IMR-90 (cell line): Measurements from ENCODE around the gene PRIMA1. TPM values are rescaled to one million over a fixed set of nuclear protein-coding genes. Genes with fewer than 3 reads are reported as not detected.

Experiments
- ATAC-seq: fragments of 200-7000 bp; cut with Tn5 transposase; 2 replicates; pipeline ENCODE4 v1.9.1; 2020; ENCODE audit warnings: low read depth, mild to moderate bottlenecking, moderate library complexity
- BruUV-seq: library from RNA; stranded (reverse); fragments of 400-500 nt; replicated peaks from 2 replicates; lab custom pipeline; 2021; lab: Mats Ljungman, UMichigan
- CTCF ChIA-PET: fragments of 300-600 bp; formaldehyde crosslinking; extraction: SDS; loops from one replicate; lab custom pipeline; 2021; ENCODE audit warnings: antibody characterized with exemption; lab: Yijun Ruan, JAX
- POLR2A ChIA-PET: fragments of 300-600 bp; sonication (Branson Sonifier 250); formaldehyde crosslinking; loops from one replicate; lab custom pipeline; 2022; ENCODE audit warnings: antibody characterized with exemption; ENCODE audit not compliant: unreplicated experiment; lab: Charles Lee
- DNase-seq: peaks from one replicate; pipeline ENCODE4 v3.0.0; 2013
- H2AFZ ChIP-seq: replicated peaks from 2 replicates; pipeline ENCODE3; 2013; ENCODE audit warnings: low read length, mild to moderate bottlenecking; ENCODE audit not compliant: poor library complexity
- H2AK5ac ChIP-seq: 2 replicates; pipeline ENCODE4 v1.6.1; 2013; ENCODE audit warnings: low read depth, low read length, inconsistent platforms
- H2AK9ac ChIP-seq: replicated peaks from 2 replicates; pipeline ENCODE3; 2013; ENCODE audit warnings: mild to moderate bottlenecking, low read depth, low read length, moderate library complexity; ENCODE audit not compliant: poor library complexity
- H2BK120ac ChIP-seq: 2 replicates; pipeline ENCODE4 v1.6.1; 2013; ENCODE audit warnings: low read depth, low read length, inconsistent platforms
- H2BK15ac ChIP-seq: 3 replicates; pipeline ENCODE4 v1.6.1; 2013; ENCODE audit warnings: low read depth, low read length, inconsistent platforms
- H2BK20ac ChIP-seq: 2 replicates; pipeline ENCODE4 v1.6.1; 2013; ENCODE audit warnings: low read depth, mild to moderate bottlenecking, inconsistent platforms, low read length, moderate library complexity
- H2BK5ac ChIP-seq: 2 replicates; pipeline ENCODE4 v1.6.1; 2013; ENCODE audit warnings: mild to moderate bottlenecking, low read depth, low read length, inconsistent platforms; ENCODE audit not compliant: poor library complexity, severe bottlenecking
- H3K14ac ChIP-seq: replicated peaks from 2 replicates; pipeline ENCODE4 v1.6.1; 2013; ENCODE audit warnings: low read depth, low read length, inconsistent platforms
- H3K18ac ChIP-seq: 2 replicates; pipeline ENCODE4 v1.6.1; 2013; ENCODE audit warnings: low read depth, low read length, control low read depth
- H3K23ac ChIP-seq: 2 replicates; pipeline ENCODE4 v1.6.1; 2013; ENCODE audit warnings: low read depth, low read length, inconsistent platforms
- H3K27ac ChIP-seq: 2 replicates; pipeline ENCODE4 v1.5.1; 2013; ENCODE audit warnings: mild to moderate bottlenecking, control low read depth, low read length; ENCODE audit not compliant: insufficient read depth
- H3K27me3 ChIP-seq: 2 replicates; pipeline ENCODE4 v1.6.1; 2013; ENCODE audit warnings: low read length; ENCODE audit not compliant: control insufficient read depth, insufficient read depth
- H3K36me3 ChIP-seq: 2 replicates; pipeline ENCODE4 v1.6.1; 2013; ENCODE audit warnings: low read length, mixed read lengths; ENCODE audit not compliant: control insufficient read depth, insufficient read depth
- H3K4ac ChIP-seq: 2 replicates; pipeline ENCODE4 v1.6.1; 2013; ENCODE audit warnings: low read depth, low read length, inconsistent platforms
- H3K4me1 ChIP-seq: 2 replicates; pipeline ENCODE4 v1.6.1; 2013; ENCODE audit warnings: low read length, mixed read lengths; ENCODE audit not compliant: control insufficient read depth, insufficient read depth
- H3K4me2 ChIP-seq: 2 replicates; pipeline ENCODE4 v1.6.1; 2013; ENCODE audit warnings: low read depth, mild to moderate bottlenecking, control low read depth, low read length, moderate library complexity
- H3K4me3 ChIP-seq: 2 replicates; pipeline ENCODE4 v1.5.1; 2013; ENCODE audit warnings: low read depth, mild to moderate bottlenecking, control low read depth, low read length, moderate library complexity; ENCODE audit not compliant: insufficient read depth
- H3K56ac ChIP-seq: 2 replicates; pipeline ENCODE4 v1.6.1; 2013; ENCODE audit warnings: low read length, inconsistent platforms; ENCODE audit not compliant: insufficient read depth; ENCODE audit errors: extremely low read depth
- H3K79me1 ChIP-seq, 2 experiments: 2 replicates each; pipeline ENCODE4 v1.6.1; 2013; ENCODE audit warnings: low read length in 2 of 2, inconsistent platforms in 1 of 2, low read depth in 1 of 2
- H3K9ac ChIP-seq: 2 replicates; pipeline ENCODE4 v1.6.1; 2013; ENCODE audit warnings: low read depth, low read length, control low read depth
- H3K9me1 ChIP-seq: 2 replicates; pipeline ENCODE4 v1.6.1; 2013; ENCODE audit warnings: low read length, inconsistent platforms; ENCODE audit not compliant: insufficient read depth
- H3K9me3 ChIP-seq: 2 replicates; pipeline ENCODE4 v1.6.1; 2013; ENCODE audit warnings: low read length; ENCODE audit not compliant: control insufficient read depth, insufficient read depth
- H4K20me1 ChIP-seq: 2 replicates; pipeline ENCODE4 v1.6.1; 2013; ENCODE audit warnings: low read length, inconsistent platforms; ENCODE audit not compliant: insufficient read depth
- H4K5ac ChIP-seq: 2 replicates; pipeline ENCODE4 v1.6.1; 2013; ENCODE audit warnings: mild to moderate bottlenecking, low read depth, low read length, control low read depth
- H4K8ac ChIP-seq, 2 experiments: 2 replicates each; pipeline ENCODE4 v1.6.1; 2013; ENCODE audit warnings: low read depth in 2 of 2, low read length in 2 of 2, control low read depth in 1 of 2, inconsistent platforms in 1 of 2
- H4K91ac ChIP-seq: 2 replicates; pipeline ENCODE4 v1.6.1; 2013; ENCODE audit warnings: low read depth, low read length, inconsistent platforms; ENCODE audit not compliant: insufficient read depth
- FOS ChIP-seq: fragments of 150-350 bp; IDR thresholded peaks from 2 replicates; pipeline ENCODE4 v1.6.1; 2016; ENCODE audit warnings: low read depth, low read length
- MAFK ChIP-seq: IDR thresholded peaks from 2 replicates; pipeline ENCODE4 v1.6.1; 2012; ENCODE audit warnings: low read depth, low read length, improper control_type of control experiment
- MAZ ChIP-seq: IDR thresholded peaks from 2 replicates; pipeline ENCODE4 v1.6.1; 2012; ENCODE audit warnings: low read depth, mild to moderate bottlenecking, low read length, improper control_type of control experiment, moderate library complexity, borderline replicate concordance
- NFE2L2 ChIP-seq: fragments of 150-350 bp; IDR thresholded peaks from 2 replicates; pipeline ENCODE4 v1.6.1; 2016; ENCODE audit warnings: low read depth, mild to moderate bottlenecking, low read length
- RCOR1 ChIP-seq: IDR thresholded peaks from 2 replicates; pipeline ENCODE4 v1.6.1; 2012; ENCODE audit warnings: mild to moderate bottlenecking, low read length, improper control_type of control experiment; ENCODE audit not compliant: insufficient replicate concordance
- WGBS, 2 experiments: methylation state at CpG; one replicate each; pipeline versions ENCODE4 v1.1.5 to v1.1.7; 2013; ENCODE audit warnings: missing lambda C conversion rate in 2 of 2; ENCODE audit not compliant: insufficient read length in 1 of 2; ENCODE audit errors: extremely low coverage in 2 of 2; 5-methylcytosine and 5-hydroxymethylcytosine counted together
- dilution Hi-C: fragments of 300-500 bp; cut with HindIII; formaldehyde crosslinking; loops from one replicate; pipeline ENCODE4 v1.14.3; 2018; ENCODE audit warnings: low sequenced_read_pairs; ENCODE audit not compliant: unreplicated experiment
- in situ Hi-C: fragments of 300-500 bp; cut with MboI; formaldehyde crosslinking; loops from 3 replicates; pipeline ENCODE4 v1.14.3; 2019; ENCODE audit warnings: low sequenced_read_pairs, inconsistent platforms, mixed read lengths
- intact Hi-C: fragments of 100-400 bp; cut with micrococcal nuclease; formaldehyde crosslinking; loops from 2 replicates; pipeline ENCODE4 v1.10.0; 2022
- polyA plus RNA-seq, 3 experiments: library from polyadenylated mRNA; depleted of rRNA; stranded (reverse); fragments of >200 nt; gene quantifications; 2 replicates each; pipeline ENCODE4 v1.2.3, GENCODE V29; 2012; ENCODE audit warnings: low replicate concordance in 1 of 3
- total RNA-seq: library from RNA; depleted of rRNA; stranded (reverse); fragments of >200 nt; gene quantifications from 2 replicates; pipeline ENCODE4 v1.2.3, GENCODE V29; 2012
- TF ChIP-seq, protein P1 (sequence below): fragments of 150-350 bp; IDR thresholded peaks from 2 replicates; pipeline ENCODE4 v1.6.1; 2017; ENCODE audit warnings: mild to moderate bottlenecking, antibody characterized with exemption, low read length, low read depth

PRIMA1 gene
- total and polyA plus RNA-seq, 2 of the 4 experiments (the other 2 are of a cell fraction), result not detected

DNA sequence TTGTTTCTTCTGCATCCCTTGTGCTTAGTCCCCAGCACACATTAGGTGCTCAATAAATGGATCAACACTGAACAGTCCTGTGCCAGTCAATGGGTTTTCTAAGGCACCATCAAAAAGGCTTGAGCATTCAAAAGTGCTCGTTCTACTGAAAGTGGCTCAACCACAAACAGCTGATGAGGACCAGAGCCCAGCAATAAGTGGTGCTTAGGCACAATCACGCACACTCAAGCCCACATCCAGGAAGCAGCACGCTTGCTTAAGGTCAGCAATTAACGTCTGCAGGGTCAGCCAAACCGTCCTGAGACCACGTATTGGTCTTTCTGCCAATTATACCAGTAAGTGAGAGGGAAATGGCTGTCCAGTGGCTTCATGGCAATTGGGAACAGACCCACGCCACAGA is 56.5 kb downstream of the PRIMA1 start:
- Histone ChIP-seq H3K9me1 (no peaks in the 10 kb centered on the region), H2BK20ac (no peak overlapping the region), H2BK5ac (no peak overlapping the region), H4K91ac (no peak overlapping the region), H3K9me3 (peaks cover 26% of the 10 kb centered on the region), H4K8ac (no peak overlapping the region), H4K20me1 (no peaks in the 10 kb centered on the region), H2BK15ac (no peak overlapping the region), H3K23ac (no peak overlapping the region), H3K27me3 (no peaks in the 10 kb centered on the region), H2AFZ (no peak overlapping the region), H2AK5ac (no peak overlapping the region), H3K4me2 (no peak overlapping the region), H3K14ac (no peak overlapping the region), H2BK120ac (no peak overlapping the region), H3K9ac (no peak overlapping the region), H3K4me3 (no peak overlapping the region), H3K79me1 (no peaks in the 10 kb centered on the region), H3K4me1 (no peaks in the 10 kb centered on the region), H3K56ac (no peak overlapping the region), H3K4ac (no peak overlapping the region), H2AK9ac (no peak overlapping the region), H3K36me3 (no peaks in the 10 kb centered on the region), H3K27ac (no peak overlapping the region), H3K18ac (no peak overlapping the region), H4K5ac (no peak overlapping the region)
- intact Hi-C loops, result no loop called here
- BruUV-seq, result no TSS peak
- dilution Hi-C loops, result no loop called here
- ATAC-seq, result no peak
- 13% methylated on average over 1 of the region's 7 CpGs; no CpG with 5 or more reads in 1 of the 2 experiments for WGBS, 2 experiments
- ChIA-PET POLR2A (no interaction called here), CTCF (no interaction called here)
- in situ Hi-C loops, result no loop called here
- no peak for TF ChIP-seq RCOR1
- TF ChIP-seq, protein P1, sequence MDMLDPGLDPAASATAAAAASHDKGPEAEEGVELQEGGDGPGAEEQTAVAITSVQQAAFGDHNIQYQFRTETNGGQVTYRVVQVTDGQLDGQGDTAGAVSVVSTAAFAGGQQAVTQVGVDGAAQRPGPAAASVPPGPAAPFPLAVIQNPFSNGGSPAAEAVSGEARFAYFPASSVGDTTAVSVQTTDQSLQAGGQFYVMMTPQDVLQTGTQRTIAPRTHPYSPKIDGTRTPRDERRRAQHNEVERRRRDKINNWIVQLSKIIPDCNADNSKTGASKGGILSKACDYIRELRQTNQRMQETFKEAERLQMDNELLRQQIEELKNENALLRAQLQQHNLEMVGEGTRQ, result no peak
- no peak for TF ChIP-seq NFE2L2
- no peak for TF ChIP-seq MAZ
- TF ChIP-seq FOS, result no peak
- TF ChIP-seq MAFK, result no peak
- no peak for DNase-seq
